ENCODE data around the gene MYO9B. TPM values are rescaled to one million over a fixed set of nuclear protein-coding genes. Genes with fewer than 3 reads are reported as not detected.

Gene MYO9B
- total RNA-seq, 2 donors from 2014 or later = 79.4 to 96.8 TPM

DNA sequence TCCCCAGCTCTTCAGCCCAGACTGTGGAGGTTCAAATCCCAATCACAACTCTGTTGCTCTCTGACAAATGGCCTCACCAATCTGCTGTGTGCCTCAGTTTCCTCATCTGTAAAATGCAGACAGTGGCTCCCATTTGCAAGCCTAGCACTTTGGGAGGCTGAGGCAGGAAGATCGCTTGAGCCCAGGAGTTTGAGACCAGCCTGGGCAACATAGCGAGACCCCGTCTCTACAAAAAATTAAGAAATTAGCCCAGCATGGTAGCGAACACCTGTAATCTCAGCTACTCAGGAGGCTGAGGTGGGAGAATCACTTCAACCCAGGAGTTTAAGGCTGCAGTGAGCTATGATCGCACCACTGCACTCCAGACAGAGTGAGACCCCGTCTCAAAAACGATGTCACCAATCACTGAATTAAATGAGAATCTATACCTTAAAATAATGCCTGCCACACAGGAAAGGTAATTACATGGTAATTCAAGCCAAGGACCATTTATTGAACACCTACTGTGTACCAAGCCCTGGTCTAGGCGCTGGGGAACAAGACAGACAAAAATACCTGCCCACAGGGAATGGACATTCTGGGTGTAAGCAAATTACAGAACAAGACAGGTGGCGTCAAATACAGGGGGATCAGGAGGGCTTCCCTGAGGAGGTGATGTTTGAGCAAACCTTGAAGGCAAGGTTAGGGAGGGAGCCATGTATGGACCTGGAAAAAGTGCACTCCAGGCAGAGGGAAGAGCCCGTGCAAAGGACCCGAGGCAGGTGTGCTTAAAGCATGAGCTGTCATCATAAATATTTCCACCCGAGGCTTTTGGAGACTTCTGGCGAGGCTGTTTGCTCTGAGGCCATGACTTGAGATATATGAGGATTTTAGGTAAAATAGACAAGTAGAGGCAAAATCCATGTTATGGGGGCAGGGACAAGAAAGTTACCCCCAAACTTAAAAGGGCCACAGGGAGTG lies 162.4 kb downstream of the MYO9B start:
- Mint-ChIP-seq H3K27ac (no peak overlapping the region), H3K4me1 (peaks cover 15% of the 10 kb centered on the region), H3K36me3 (ENCODE audit: low read depth) (peaks cover 29% of the 10 kb centered on the region), H3K9me3 (no peaks in the 10 kb centered on the region), H3K4me3 (no peak overlapping the region), H3K27me3 (ENCODE audit: insufficient read depth) (no peaks in the 10 kb centered on the region)
- no peak overlapping the region for H3K4me3 ChIP-seq (ENCODE audit: low read length)
- 96% methylated on average over 11 to 13 of the region's 13 CpGs for WGBS, 2 experiments (ENCODE audit: insufficient coverage in 1 of 2, insufficient read length in 1 of 2)
- H3K36me3 ChIP-seq (ENCODE audit: control insufficient read depth, insufficient read depth, low read length) = peaks cover 51% of the 10 kb centered on the region
- H3K27me3 ChIP-seq (ENCODE audit: control insufficient read depth, insufficient read depth, low read length, poor library complexity, severe bottlenecking) = no peaks in the 10 kb centered on the region
- H3K27ac ChIP-seq (ENCODE audit: low read depth, low read length) = no peak overlapping the region
- H3K9ac ChIP-seq (ENCODE audit: extremely low read depth, low read length, poor library complexity, severe bottlenecking) = no peak overlapping the region
- DNase-seq = no peak
- TF ChIP-seq, protein P1, sequence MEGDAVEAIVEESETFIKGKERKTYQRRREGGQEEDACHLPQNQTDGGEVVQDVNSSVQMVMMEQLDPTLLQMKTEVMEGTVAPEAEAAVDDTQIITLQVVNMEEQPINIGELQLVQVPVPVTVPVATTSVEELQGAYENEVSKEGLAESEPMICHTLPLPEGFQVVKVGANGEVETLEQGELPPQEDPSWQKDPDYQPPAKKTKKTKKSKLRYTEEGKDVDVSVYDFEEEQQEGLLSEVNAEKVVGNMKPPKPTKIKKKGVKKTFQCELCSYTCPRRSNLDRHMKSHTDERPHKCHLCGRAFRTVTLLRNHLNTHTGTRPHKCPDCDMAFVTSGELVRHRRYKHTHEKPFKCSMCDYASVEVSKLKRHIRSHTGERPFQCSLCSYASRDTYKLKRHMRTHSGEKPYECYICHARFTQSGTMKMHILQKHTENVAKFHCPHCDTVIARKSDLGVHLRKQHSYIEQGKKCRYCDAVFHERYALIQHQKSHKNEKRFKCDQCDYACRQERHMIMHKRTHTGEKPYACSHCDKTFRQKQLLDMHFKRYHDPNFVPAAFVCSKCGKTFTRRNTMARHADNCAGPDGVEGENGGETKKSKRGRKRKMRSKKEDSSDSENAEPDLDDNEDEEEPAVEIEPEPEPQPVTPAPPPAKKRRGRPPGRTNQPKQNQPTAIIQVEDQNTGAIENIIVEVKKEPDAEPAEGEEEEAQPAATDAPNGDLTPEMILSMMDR (conservative IDR thresholded peaks at IDR 0.05) = no peak
- peaks cover 4% of the 10 kb centered on the region for H3K4me1 ChIP-seq (ENCODE audit: control insufficient read depth, insufficient read depth, low read length)
- no peaks in the 10 kb centered on the region for H3K9me3 ChIP-seq (ENCODE audit: control insufficient read depth, low read length)

DNA sequence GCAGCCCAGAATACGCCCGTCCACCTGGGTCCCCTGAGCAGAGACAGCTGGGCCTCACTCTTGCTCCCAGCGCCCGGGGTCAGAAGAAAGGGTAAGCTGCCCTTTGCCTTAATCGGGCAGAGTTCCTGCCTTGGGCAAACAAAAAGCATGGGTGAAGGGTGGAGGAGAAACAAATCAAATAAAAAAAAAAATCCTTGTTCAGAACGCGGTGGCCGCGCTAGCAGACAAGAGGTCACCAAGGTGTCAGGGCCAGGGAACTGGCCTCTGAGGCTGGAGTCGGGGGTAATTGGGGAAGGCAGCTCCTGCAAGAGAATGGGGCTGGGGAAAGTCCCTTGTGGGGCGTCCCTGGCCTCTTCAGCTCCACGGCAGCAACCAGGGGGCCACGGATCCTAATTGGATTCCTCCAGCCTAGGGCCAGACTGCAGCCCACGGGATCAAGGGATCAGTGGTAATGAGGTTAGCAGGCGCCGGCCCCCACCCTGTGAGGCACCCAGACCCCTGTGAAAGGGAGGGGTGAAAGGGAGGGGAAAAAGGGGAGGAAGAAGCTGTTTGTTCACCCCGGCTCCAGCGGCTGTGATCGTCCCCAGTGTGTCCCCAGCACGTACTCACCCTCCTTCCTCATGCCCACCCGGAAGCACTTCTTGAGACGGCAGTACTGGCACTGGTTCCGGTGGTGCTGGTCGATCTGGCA lies 164.6 kb downstream of the MYO9B start:
- Histone ChIP-seq H3K27ac (ENCODE audit: low read depth, low read length) (no peak overlapping the region), H3K27me3 (ENCODE audit: control insufficient read depth, insufficient read depth, low read length, poor library complexity, severe bottlenecking) (no peaks in the 10 kb centered on the region), H3K9ac (ENCODE audit: extremely low read depth, low read length, poor library complexity, severe bottlenecking) (no peak overlapping the region), H3K4me1 (ENCODE audit: control insufficient read depth, insufficient read depth, low read length) (peaks cover 4% of the 10 kb centered on the region), H3K4me3 (ENCODE audit: low read length) (no peak overlapping the region), H3K36me3 (ENCODE audit: control insufficient read depth, insufficient read depth, low read length) (peaks cover 30% of the 10 kb centered on the region), H3K9me3 (ENCODE audit: control insufficient read depth, low read length) (no peaks in the 10 kb centered on the region)
- Mint-ChIP-seq H3K27ac (no peak overlapping the region), H3K27me3 (ENCODE audit: insufficient read depth) (no peaks in the 10 kb centered on the region), H3K4me1 (peaks cover 20% of the 10 kb centered on the region), H3K9me3 (no peaks in the 10 kb centered on the region), H3K4me3 (no peak overlapping the region), H3K36me3 (ENCODE audit: low read depth) (peaks cover 18% of the 10 kb centered on the region)
- peak; percentile 40 for DNase-seq
- TF ChIP-seq, protein P1 (conservative IDR thresholded peaks at IDR 0.05) = no peak
- 88 to 93% methylated on average over 13 to 24 of the region's 24 CpGs for WGBS, 2 experiments (ENCODE audit: insufficient coverage in 1 of 2, insufficient read length in 1 of 2)

DNA sequence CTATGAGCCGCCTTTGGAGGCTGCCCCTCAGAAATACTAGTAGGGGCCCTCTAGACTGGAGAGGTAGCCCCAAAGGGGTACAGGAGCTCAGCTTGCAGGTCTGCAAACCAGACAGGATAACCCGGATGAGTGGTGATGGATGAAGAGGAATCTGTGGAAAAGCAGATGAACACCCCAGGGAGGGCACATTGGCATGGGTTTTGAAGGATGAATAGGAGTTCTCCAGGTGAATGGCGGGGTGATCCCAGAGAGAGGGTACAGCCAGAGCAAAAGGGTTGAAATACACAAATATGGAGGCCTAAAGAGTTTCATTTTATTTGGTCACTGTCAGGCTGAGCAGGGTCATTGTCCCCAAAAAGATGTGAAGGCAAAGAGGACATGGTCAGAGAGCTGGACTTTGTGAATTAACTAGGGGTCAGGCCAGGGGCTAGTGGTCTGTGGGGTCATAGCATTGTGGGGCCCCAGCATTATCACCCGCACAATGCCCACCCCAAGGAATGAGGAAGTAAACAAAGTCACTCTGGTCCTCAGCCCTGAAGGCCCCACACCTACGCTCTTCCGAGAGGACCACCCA lies 165.3 kb downstream of the MYO9B start:
- H3K4me1 Mint-ChIP-seq = peaks cover 20% of the 10 kb centered on the region

More for the DNA sequence above, 165.3 kb downstream of the MYO9B start:
- peak overlapping the region; percentile 68 for H3K27ac Mint-ChIP-seq
- H3K36me3 Mint-ChIP-seq (ENCODE audit: low read depth) = peaks cover 18% of the 10 kb centered on the region
- Histone ChIP-seq H3K4me1 (ENCODE audit: control insufficient read depth, insufficient read depth, low read length) (peaks cover 4% of the 10 kb centered on the region), H3K9ac (ENCODE audit: extremely low read depth, low read length, poor library complexity, severe bottlenecking) (no peak overlapping the region), H3K36me3 (ENCODE audit: control insufficient read depth, insufficient read depth, low read length) (peaks cover 29% of the 10 kb centered on the region), H3K4me3 (ENCODE audit: low read length) (no peak overlapping the region), H3K9me3 (ENCODE audit: control insufficient read depth, low read length) (no peaks in the 10 kb centered on the region), H3K27me3 (ENCODE audit: control insufficient read depth, insufficient read depth, low read length, poor library complexity, severe bottlenecking) (no peaks in the 10 kb centered on the region), H3K27ac (ENCODE audit: low read depth, low read length) (no peak overlapping the region)
- no peaks in the 10 kb centered on the region for H3K9me3 Mint-ChIP-seq
- TF ChIP-seq, protein P1 (conservative IDR thresholded peaks at IDR 0.05) = no peak
- WGBS, 2 experiments (ENCODE audit: insufficient coverage in 1 of 2, insufficient read length in 1 of 2) = 94 to 100% methylated on average over 2 to 6 of the region's 6 CpGs
- H3K4me3 Mint-ChIP-seq = no peak overlapping the region
- no peaks in the 10 kb centered on the region for H3K27me3 Mint-ChIP-seq (ENCODE audit: insufficient read depth)
- no peak for DNase-seq
